ENCODE measurements around the gene PITX2. TPM values are rescaled to one million over a fixed set of nuclear protein-coding genes. Genes with fewer than 3 reads are reported as not detected.

Gene PITX2
- total and polyA plus RNA-seq, 2 of the 8 experiments (the other 6 are each of a cell fraction or from before 2014, with no cell fraction given) = 0.09 to 0.67 TPM

DNA sequence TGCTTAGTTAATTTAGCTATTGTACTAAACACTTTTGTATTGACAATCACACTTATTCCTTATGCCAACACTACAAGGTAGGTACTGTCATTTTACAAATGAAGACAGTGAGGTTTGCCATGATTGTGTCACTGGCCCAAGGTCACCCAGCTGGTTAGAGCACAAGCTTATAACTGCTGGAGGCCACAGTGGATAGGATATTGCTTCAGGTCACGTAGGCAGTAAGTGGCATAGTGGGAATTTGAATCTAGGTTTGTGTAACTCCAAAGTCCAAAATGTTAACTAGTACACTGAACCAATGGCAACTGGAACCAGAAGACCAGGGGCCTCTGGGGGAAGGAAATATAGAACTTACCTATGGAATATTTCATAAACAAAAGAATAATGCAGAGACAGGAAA, 21.1 kb upstream of the PITX2 start (continued):
- TF ChIP-seq, protein P1, sequence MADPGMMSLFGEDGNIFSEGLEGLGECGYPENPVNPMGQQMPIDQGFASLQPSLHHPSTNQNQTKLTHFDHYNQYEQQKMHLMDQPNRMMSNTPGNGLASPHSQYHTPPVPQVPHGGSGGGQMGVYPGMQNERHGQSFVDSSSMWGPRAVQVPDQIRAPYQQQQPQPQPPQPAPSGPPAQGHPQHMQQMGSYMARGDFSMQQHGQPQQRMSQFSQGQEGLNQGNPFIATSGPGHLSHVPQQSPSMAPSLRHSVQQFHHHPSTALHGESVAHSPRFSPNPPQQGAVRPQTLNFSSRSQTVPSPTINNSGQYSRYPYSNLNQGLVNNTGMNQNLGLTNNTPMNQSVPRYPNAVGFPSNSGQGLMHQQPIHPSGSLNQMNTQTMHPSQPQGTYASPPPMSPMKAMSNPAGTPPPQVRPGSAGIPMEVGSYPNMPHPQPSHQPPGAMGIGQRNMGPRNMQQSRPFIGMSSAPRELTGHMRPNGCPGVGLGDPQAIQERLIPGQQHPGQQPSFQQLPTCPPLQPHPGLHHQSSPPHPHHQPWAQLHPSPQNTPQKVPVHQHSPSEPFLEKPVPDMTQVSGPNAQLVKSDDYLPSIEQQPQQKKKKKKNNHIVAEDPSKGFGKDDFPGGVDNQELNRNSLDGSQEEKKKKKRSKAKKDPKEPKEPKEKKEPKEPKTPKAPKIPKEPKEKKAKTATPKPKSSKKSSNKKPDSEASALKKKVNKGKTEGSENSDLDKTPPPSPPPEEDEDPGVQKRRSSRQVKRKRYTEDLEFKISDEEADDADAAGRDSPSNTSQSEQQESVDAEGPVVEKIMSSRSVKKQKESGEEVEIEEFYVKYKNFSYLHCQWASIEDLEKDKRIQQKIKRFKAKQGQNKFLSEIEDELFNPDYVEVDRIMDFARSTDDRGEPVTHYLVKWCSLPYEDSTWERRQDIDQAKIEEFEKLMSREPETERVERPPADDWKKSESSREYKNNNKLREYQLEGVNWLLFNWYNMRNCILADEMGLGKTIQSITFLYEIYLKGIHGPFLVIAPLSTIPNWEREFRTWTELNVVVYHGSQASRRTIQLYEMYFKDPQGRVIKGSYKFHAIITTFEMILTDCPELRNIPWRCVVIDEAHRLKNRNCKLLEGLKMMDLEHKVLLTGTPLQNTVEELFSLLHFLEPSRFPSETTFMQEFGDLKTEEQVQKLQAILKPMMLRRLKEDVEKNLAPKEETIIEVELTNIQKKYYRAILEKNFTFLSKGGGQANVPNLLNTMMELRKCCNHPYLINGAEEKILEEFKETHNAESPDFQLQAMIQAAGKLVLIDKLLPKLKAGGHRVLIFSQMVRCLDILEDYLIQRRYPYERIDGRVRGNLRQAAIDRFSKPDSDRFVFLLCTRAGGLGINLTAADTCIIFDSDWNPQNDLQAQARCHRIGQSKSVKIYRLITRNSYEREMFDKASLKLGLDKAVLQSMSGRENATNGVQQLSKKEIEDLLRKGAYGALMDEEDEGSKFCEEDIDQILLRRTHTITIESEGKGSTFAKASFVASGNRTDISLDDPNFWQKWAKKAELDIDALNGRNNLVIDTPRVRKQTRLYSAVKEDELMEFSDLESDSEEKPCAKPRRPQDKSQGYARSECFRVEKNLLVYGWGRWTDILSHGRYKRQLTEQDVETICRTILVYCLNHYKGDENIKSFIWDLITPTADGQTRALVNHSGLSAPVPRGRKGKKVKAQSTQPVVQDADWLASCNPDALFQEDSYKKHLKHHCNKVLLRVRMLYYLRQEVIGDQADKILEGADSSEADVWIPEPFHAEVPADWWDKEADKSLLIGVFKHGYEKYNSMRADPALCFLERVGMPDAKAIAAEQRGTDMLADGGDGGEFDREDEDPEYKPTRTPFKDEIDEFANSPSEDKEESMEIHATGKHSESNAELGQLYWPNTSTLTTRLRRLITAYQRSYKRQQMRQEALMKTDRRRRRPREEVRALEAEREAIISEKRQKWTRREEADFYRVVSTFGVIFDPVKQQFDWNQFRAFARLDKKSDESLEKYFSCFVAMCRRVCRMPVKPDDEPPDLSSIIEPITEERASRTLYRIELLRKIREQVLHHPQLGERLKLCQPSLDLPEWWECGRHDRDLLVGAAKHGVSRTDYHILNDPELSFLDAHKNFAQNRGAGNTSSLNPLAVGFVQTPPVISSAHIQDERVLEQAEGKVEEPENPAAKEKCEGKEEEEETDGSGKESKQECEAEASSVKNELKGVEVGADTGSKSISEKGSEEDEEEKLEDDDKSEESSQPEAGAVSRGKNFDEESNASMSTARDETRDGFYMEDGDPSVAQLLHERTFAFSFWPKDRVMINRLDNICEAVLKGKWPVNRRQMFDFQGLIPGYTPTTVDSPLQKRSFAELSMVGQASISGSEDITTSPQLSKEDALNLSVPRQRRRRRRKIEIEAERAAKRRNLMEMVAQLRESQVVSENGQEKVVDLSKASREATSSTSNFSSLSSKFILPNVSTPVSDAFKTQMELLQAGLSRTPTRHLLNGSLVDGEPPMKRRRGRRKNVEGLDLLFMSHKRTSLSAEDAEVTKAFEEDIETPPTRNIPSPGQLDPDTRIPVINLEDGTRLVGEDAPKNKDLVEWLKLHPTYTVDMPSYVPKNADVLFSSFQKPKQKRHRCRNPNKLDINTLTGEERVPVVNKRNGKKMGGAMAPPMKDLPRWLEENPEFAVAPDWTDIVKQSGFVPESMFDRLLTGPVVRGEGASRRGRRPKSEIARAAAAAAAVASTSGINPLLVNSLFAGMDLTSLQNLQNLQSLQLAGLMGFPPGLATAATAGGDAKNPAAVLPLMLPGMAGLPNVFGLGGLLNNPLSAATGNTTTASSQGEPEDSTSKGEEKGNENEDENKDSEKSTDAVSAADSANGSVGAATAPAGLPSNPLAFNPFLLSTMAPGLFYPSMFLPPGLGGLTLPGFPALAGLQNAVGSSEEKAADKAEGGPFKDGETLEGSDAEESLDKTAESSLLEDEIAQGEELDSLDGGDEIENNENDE (IDR thresholded peaks at IDR 0.05; ENCODE audit: insufficient replicate concordance, low read length) = no peak
- TF ChIP-seq GTF2F1 (IDR thresholded peaks at IDR 0.05; ENCODE audit: borderline replicate concordance, low read depth, low read length) (no peak), SIRT6 (IDR thresholded peaks at IDR 0.05; ENCODE audit: low read length) (no peak), ZNF274 (IDR thresholded peaks at IDR 0.05; ENCODE audit: borderline replicate concordance, extremely low read depth, low read length) (no peak)
